A204.1 (cell line): ENCODE measurements around the gene NLRC4.
"Not testable (repeated sequence)": the region's sequence is repeated elsewhere in the genome, so short reads cannot be mapped to it uniquely, and the experiment has no call there.

Source experiments
- FAIRE-seq: peaks from 2 replicates; lab custom pipeline; 2012; peaks lifted over from hg19 to GRCh38; lab: Jason Lieb, UNC

Gene NLRC4

GRCh38 chr2:32242331-32242730 lies 22.4 kb downstream of the NLRC4 start:
- no peak for FAIRE-seq

GRCh38 chr2:32237996-32238395 lies 26.7 kb downstream of the NLRC4 start:
- FAIRE-seq: no peak

- no peak for FAIRE-seq
Observed at GRCh38 chr2:32237488-32237887, 27.2 kb downstream of the NLRC4 start.

GRCh38 chr2:32235315-32235714 lies 29.4 kb downstream of the NLRC4 start:
- FAIRE-seq: no peak

GRCh38 chr2:32231959-32232358 lies 32.7 kb downstream of the NLRC4 start:
- no peak for FAIRE-seq

- FAIRE-seq: no peak
Observed at GRCh38 chr2:32229635-32230034, 35.1 kb downstream of the NLRC4 start.

GRCh38 chr2:32228181-32228580 lies 36.5 kb downstream of the NLRC4 start:
- no peak for FAIRE-seq

GRCh38 chr2:32227492-32227891 lies 37.2 kb downstream of the NLRC4 start:
- FAIRE-seq: no peak

GRCh38 chr2:32222966-32223365 lies 41.7 kb downstream of the NLRC4 start:
- no peak for FAIRE-seq

- no peak for FAIRE-seq
Observed at GRCh38 chr2:32220445-32220844, 44.2 kb downstream of the NLRC4 start.

- FAIRE-seq: no peak
Observed at GRCh38 chr2:32212295-32212694, 52.4 kb downstream of the NLRC4 start.

GRCh38 chr2:32210767-32211408 lies 53.8 kb downstream of the NLRC4 start:
- no peak for FAIRE-seq

- FAIRE-seq: not testable (repeated sequence)
Observed at GRCh38 chr2:32203428-32203827, 61.3 kb downstream of the NLRC4 start.

GRCh38 chr2:32200814-32201213 lies 63.9 kb downstream of the NLRC4 start:
- FAIRE-seq: no peak

- FAIRE-seq: no peak
Observed at GRCh38 chr2:32192418-32192817, 72.3 kb downstream of the NLRC4 start.

- FAIRE-seq: no peak
Observed at GRCh38 chr2:32189011-32189410, 75.7 kb downstream of the NLRC4 start.

GRCh38 chr2:32182667-32183066 lies 82.0 kb downstream of the NLRC4 start:
- no peak for FAIRE-seq
